GM12891 (cell line): ENCODE measurements around the gene REEP2.

Experiments
- PAX5 ChIP-seq: IDR thresholded peaks from 2 replicates; pipeline ENCODE4 v1.6.1; 2011; ENCODE audit warnings: low read length, moderate library complexity, mild to moderate bottlenecking; ENCODE audit not compliant: insufficient read depth, severe bottlenecking
- POLR2A ChIP-seq: IDR thresholded peaks from 2 replicates; pipeline ENCODE4 v1.6.1; 2011; ENCODE audit warnings: low read depth, low read length, control low read depth
- POLR2AphosphoS5 ChIP-seq: IDR thresholded peaks from 2 replicates; pipeline ENCODE4 v1.6.1; 2011; ENCODE audit warnings: low read depth, low read length, control low read depth
- SPI1 ChIP-seq: IDR thresholded peaks from 2 replicates; pipeline ENCODE4 v1.6.1; 2011; ENCODE audit warnings: low read depth, low read length, control low read depth
- TAF1 ChIP-seq: IDR thresholded peaks from 2 replicates; pipeline ENCODE4 v1.6.1; 2011; ENCODE audit warnings: low read depth, low read length, control low read depth

GRCh38 chr5:138449501-138450239, 10.8 kb downstream of the REEP2 start:
- no peak for TF ChIP-seq POLR2AphosphoS5
- TF ChIP-seq TAF1 = no peak
- TF ChIP-seq POLR2A = no peak
- TF ChIP-seq SPI1 = no peak
- TF ChIP-seq PAX5 = no peak
